ENCODE data around the gene CUEDC1. TPM values are rescaled to one million over a fixed set of nuclear protein-coding genes. Genes with fewer than 3 reads are reported as not detected.
"Not testable (repeated sequence)": the region's sequence is repeated elsewhere in the genome, so short reads cannot be mapped to it uniquely, and the experiment has no call there.

Gene CUEDC1
- polyA plus RNA-seq, 2 of the 4 experiments (the other 2 are of a cell fraction): 44.3 to 90.6 TPM

- DNase-seq (ENCODE audit: low read depth in 1 of 2, low spot score in 1 of 2); H3K4me3 ChIP-seq; POLR2A ChIA-PET; H3K9me3 ChIP-seq; FAIRE-seq; ATAC-seq: not testable (repeated sequence)
- peak; percentile 70; the same call in 1 of the 2 replicates for TF ChIP-seq HOXB13 (CRISPR knock-in tag; IDR thresholded peaks at IDR 0.05; ENCODE audit: low read depth)
- Histone ChIP-seq H3K4me2 (0 out of 3 replicates have a peak overlapping the region, but pooled peaks have one; percentile 13), H3K4me1 (peaks cover 43% of the 10 kb centered on the region), H3K27ac (peak overlapping the region; percentile 8 to 13; a peak in 2 of 6 replicates)
- 71% methylated on average over 16 of the region's 32 CpGs for WGBS (ENCODE audit: missing lambda C conversion rate)
- CTCF ChIA-PET: interaction anchor here (0.6 to 15.1 kb wide), 8 partner anchors 11 to 256 kb away, joined by 3 to 150 read pairs (median 4); no protein-coding TSS in a partner anchor
These were observed 108.9 kb downstream of the CUEDC1 start for GRCh38 chr17:57846056-57846945.

DNA sequence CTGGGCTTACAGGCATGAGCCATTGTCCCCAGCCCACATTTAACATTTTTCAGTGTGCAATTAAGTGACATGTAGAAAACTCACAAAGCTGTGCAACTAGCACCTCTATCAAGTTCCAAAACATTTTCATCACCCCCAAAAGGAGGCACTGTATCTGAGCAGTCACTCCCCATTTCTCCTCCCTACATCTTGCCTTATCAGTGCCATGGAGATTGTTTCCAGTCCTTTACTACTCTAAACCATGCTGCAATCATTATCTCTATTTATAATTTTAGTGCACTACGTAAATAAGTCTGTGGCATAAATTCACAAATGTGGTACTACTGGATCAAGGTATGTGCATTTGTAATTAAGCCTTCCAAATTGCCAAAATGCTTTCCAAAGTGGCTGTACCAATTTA, 112.9 kb downstream of the CUEDC1 start:
- H3K4me1 ChIP-seq: peaks cover 28% of the 10 kb centered on the region
- no peak for ATAC-seq
- FAIRE-seq: no peak
- no peaks in the 10 kb centered on the region for H3K9me3 ChIP-seq
- ChIA-PET POLR2A (no interaction called here), CTCF (interaction anchor here (1.1 to 15.1 kb wide), 3 partner anchors 8 to 158 kb away, joined by 3 to 150 read pairs (median 3); no protein-coding TSS in a partner anchor)
- no peak overlapping the region for H3K4me2 ChIP-seq
- TF ChIP-seq ZSCAN20 (CRISPR knock-in tag; IDR thresholded peaks at IDR 0.05) (no peak), ZFP36 (IDR thresholded peaks at IDR 0.05; ENCODE audit: borderline replicate concordance, partially characterized antibody) (no peak), ATOH8 (CRISPR knock-in tag; IDR thresholded peaks at IDR 0.05; ENCODE audit: low read depth) (no peak), PHF8 (IDR thresholded peaks at IDR 0.05; ENCODE audit: borderline replicate concordance, low read depth) (no peak), GATA3 (IDR thresholded peaks at IDR 0.05; ENCODE audit: borderline replicate concordance) (no peak), JUN (IDR thresholded peaks at IDR 0.05) (no peak), BHLHE40 (IDR thresholded peaks at IDR 0.05; ENCODE audit: low read depth, low read length) (no peak), RARB (CRISPR knock-in tag; IDR thresholded peaks at IDR 0.05) (no peak), MAZ (IDR thresholded peaks at IDR 0.05; ENCODE audit: borderline replicate concordance, low read depth, low read length) (no peak), FOSL2 (IDR thresholded peaks at IDR 0.05) (no peak), FOSL2 (CRISPR knock-in tag; IDR thresholded peaks at IDR 0.05) (no peak), SREBF2 (IDR thresholded peaks at IDR 0.05) (no peak), HOXA7 (CRISPR knock-in tag; IDR thresholded peaks at IDR 0.05) (no peak), MAX (IDR thresholded peaks at IDR 0.05) (no peak), REST (IDR thresholded peaks at IDR 0.05) (no peak), HES2 (IDR thresholded peaks at IDR 0.05) (no peak), ESRRA (IDR thresholded peaks at IDR 0.05; ENCODE audit: borderline replicate concordance, low read length) (no peak), NFE2L2 (conservative IDR thresholded peaks at IDR 0.05; ENCODE audit: low read length) (no peak), HOXB13 (CRISPR knock-in tag; IDR thresholded peaks at IDR 0.05; ENCODE audit: low read depth) (no peak)
- no peak overlapping the region for H3K27ac ChIP-seq
- WGBS (ENCODE audit: missing lambda C conversion rate): 95% methylated on average over 1 of the region's 1 CpG
- no peak for DNase-seq (ENCODE audit: low read depth in 1 of 2, low spot score in 1 of 2)
- H3K4me3 ChIP-seq: no peak overlapping the region
